C1 segment of cervical spinal cord (tissue), 14 donors: Measurements from ENCODE around the gene MED27.
A peak's percentile ranks its signal among the peaks of the same experiment; 100 is the strongest.

ENCODE experiments used
- DNase-seq, 14 donors: peaks; one replicate each; lab custom pipeline; 2025; lab: John Stamatoyannopoulos, UW

MED27 gene

DNA sequence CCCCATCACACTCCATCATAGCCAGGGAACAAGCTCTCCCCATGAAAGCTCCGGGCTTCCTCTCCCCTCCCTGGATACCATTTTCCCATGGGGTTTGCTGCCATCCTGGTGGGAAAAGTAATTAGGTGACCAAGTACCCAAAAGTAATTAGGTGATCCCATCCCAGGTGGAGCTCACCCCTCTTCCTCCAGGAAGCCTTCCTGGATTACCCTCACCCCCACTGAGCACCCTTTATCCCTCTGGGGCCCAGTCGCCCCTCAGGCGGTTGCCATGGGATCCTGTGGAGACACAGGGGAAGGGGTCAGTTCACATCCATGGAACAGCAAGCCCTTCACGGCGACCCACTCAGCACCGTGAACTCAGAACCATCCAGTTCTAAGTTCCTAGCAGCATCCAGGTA lies 265.0 kb downstream of the MED27 start:
- no peak for DNase-seq

DNA sequence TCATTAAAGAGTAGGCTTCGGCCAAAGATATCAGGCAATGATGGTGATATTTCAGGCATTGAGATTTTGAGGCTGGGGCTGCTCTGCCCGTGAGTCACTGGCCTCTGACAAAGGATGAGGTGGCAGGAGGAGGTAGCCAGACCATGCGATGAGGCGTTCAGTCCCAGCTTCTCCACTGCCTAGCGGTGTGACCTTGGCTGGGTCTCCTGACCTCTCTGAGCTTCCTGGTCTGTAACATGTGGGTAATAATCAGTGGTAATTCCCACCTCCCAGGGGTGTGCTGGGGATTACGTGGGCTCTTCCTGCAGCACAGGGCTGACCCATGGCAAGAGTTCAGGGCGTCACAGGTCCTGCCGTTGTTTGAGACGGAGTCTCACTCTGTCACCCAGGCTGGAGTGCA lies 266.6 kb downstream of the MED27 start:
- DNase-seq = no peak

DNA sequence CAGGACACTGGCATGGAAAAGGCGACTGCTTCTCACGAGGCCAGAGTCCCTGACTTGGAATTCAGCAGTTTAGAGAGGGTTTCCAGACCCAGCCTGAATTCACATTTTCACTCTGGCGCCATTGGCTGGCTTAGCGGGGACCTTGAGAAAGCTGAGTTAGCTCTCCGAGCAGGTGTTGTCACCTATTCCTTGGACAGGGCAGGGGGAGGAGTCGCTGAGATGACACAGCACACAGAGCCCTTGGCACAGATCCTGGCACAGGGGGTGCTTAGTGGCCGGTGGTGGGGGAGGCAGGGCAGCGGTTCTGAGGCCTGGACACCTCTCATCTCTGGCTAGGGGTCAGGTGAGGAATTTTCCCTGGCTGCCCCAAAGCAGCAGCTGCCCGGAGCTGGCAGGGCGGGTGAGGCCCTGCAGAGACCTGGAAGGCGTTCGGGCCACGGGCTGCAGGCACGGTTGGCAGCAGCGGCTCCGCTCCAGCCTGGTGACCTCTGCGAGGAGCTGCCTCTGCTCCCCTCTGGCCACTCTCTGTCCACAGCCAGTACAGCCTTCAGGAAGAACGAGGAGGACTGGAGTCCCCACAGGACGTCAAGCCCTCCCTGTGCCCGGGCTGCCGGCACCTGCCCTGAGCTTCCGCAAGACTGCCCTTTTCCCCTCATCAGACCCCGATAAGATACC lies 267.4 kb downstream of the MED27 start:
- peak in 1 of 14 donors; percentile 41 for DNase-seq

DNA sequence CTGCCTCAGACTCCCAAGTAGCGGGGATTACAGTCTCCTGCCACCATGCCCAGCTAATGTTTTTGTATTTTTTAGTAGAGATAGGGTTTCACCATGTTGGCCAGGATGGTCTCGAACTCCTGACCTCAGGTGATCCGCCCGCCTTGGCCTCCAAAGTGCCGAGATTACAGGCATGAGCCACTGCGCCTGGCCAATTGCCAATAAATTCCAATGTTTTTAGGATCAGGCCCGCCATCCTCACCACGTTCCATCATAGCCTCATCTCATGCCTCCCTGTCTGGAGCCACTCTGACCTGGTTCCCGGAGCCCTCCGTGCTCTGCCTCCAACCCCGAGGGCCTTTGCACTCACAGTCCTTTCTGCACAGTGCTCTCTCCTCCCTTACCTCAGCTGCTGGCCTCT lies 268.3 kb downstream of the MED27 start:
- no peak for DNase-seq

DNA sequence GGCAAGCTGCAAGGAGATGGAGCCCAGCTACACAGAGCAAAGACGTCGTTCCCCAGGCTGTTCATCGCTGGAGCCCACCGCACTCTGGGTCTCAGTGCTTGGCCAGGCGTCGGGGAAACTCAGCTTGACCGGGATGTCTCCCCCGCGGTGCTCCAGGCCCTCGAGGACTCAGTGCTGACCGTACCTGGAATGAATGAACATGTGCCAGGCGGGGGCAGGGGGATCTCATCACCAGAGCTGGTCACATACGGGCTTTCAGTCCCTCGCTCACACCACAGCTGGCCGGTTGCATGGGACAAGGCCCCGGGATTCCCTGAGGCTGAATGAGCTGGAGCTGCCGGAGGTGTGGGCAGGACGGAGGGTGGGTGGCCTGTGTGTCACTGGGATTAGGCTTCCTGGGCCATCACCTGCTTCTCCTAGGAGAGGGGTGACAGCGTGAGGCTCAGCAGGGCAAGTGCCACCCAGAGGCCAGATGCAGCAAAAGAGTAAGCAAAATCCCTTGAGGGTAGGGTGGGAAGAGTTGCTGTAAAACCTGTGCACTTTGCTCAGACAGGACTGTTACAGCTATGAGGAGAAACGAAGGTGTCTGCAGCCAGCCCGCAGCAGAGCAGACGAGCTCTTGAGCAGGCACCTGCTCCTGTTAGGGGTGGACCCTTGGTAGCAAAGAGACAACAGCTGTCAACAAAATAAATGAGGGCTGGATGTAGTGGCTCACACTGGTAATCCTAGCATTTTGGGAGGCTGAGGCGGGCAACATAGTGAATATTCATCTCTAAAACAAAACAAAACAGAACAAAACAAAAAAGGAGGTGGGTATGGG lies 269.1 kb downstream of the MED27 start:
- DNase-seq = peak in 1 of 14 donors; percentile 39
